HEK293T (cell line): ENCODE data around the gene PCDHGC5.

Experiments used
- CTCF ChIA-PET: fragments of 350-600 bp; formaldehyde crosslinking; extraction: SDS; loops from one replicate; lab custom pipeline; 2021; ENCODE audit warnings: antibody characterized with exemption, inconsistent platforms; lab: Yijun Ruan, JAX
- POLR2A ChIA-PET: fragments of 350-600 bp; formaldehyde crosslinking; extraction: SDS; loops from one replicate; lab custom pipeline; 2020; ENCODE audit warnings: antibody characterized with exemption, inconsistent platforms; lab: Yijun Ruan, JAX
- DNase-seq: peaks from one replicate; pipeline ENCODE4 v3.0.0; 2012; ENCODE audit warnings: mixed read lengths; ENCODE audit errors: extremely low spot score
- ARNT ChIP-seq: fragments of 450-650 bp; IDR thresholded peaks from 2 replicates; pipeline ENCODE4 v1.6.1; 2017; ENCODE audit warnings: mild to moderate bottlenecking
- BHLHE40 ChIP-seq: fragments of 450-650 bp; IDR thresholded peaks from 2 replicates; pipeline ENCODE4 v1.6.1; 2016; ENCODE audit warnings: mild to moderate bottlenecking, moderate library complexity, borderline replicate concordance
- CTBP1 ChIP-seq: fragments of 450-650 bp; IDR thresholded peaks from 2 replicates; pipeline ENCODE4 v1.6.1; 2016; ENCODE audit warnings: borderline replicate concordance
- ELF4 ChIP-seq: fragments of 450-650 bp; IDR thresholded peaks from 2 replicates; pipeline ENCODE4 v1.6.1; 2017; ENCODE audit warnings: antibody characterized with exemption
- FOXA1 ChIP-seq: fragments of 450-650 bp; IDR thresholded peaks from 2 replicates; pipeline ENCODE4 v1.6.1; 2016; ENCODE audit warnings: mild to moderate bottlenecking
- FOXK2 ChIP-seq: fragments of 450-650 bp; IDR thresholded peaks from 2 replicates; pipeline ENCODE4 v1.6.1; 2016; ENCODE audit warnings: mild to moderate bottlenecking
- FOXM1 ChIP-seq: fragments of 450-650 bp; IDR thresholded peaks from 2 replicates; pipeline ENCODE4 v1.6.1; 2017; ENCODE audit warnings: mild to moderate bottlenecking, borderline replicate concordance
- HDGF ChIP-seq: fragments of 450-650 bp; IDR thresholded peaks from 2 replicates; pipeline ENCODE4 v1.6.1; 2017; ENCODE audit warnings: antibody characterized with exemption, borderline replicate concordance
- L3MBTL2 ChIP-seq: fragments of 450-650 bp; conservative IDR thresholded peaks from 2 replicates; pipeline ENCODE4 v1.6.1; 2016; ENCODE audit warnings: mild to moderate bottlenecking
- LEF1 ChIP-seq: fragments of 450-650 bp; IDR thresholded peaks from 2 replicates; pipeline ENCODE4 v1.6.1; 2017; ENCODE audit warnings: mild to moderate bottlenecking, borderline replicate concordance
- NFRKB ChIP-seq: fragments of 450-650 bp; IDR thresholded peaks from 2 replicates; pipeline ENCODE4 v1.6.1; 2016; ENCODE audit warnings: mild to moderate bottlenecking, moderate library complexity
- SP1 ChIP-seq: fragments of 450-650 bp; IDR thresholded peaks from 2 replicates; pipeline ENCODE4 v1.6.1; 2017
- SUZ12 ChIP-seq: fragments of 450-650 bp; IDR thresholded peaks from 2 replicates; pipeline ENCODE4 v1.6.1; 2016; ENCODE audit warnings: mild to moderate bottlenecking
- TARDBP ChIP-seq: fragments of 450-650 bp; IDR thresholded peaks from 2 replicates; pipeline ENCODE4 v1.6.1; 2016
- ZNF384 ChIP-seq: fragments of 450-650 bp; IDR thresholded peaks from 2 replicates; pipeline ENCODE4 v1.6.1; 2016
- TF ChIP-seq, protein P1 (sequence below): fragments of 450-650 bp; IDR thresholded peaks from 2 replicates; pipeline ENCODE4 v1.6.1; 2016

The PCDHGC5 gene

DNA sequence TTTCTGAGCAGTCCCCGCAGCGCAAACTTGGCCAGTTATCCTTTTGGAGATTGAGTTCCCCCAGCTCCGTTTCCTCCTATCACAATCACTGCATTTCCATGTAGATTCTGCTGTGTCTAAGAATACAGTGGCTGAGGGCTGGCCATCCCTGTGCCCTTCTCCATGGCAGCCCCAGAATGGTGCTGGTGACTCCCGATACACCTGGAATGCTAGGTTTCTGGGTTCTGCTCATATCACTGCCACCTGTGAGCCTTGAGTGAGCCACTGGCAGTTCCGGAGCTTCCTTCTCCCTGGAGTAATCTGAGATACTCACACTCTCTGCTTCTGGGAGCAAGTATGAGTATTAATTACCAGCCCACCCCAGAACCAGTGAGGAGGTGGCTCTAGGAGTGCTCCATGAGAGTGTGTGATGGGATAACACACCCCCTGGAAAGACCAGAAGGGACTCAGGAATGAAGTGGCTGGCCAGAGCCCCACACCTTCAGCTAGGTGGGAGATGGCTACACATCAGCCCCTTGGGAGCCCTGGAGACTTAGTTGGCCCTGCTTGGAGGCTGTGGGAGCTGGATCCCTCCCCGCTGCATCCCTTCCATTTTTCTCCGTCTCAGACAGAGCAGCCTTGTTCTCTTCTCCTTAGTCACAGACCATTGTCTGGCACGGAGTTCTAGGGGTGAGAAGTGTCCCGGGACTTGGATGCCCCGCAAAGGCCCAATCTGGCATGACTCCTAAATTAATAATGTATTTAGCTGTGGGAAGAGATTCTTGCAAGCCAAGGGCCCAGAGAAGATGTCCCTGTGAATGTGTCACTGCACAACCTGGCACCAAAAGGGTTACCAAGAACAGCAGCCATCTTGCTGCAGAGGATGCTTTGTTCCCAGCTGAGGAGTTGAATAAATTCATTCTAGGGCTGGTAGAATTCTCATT, 4.9 kb downstream of the PCDHGC5 start:
- DNase-seq = no peak
- no peak for TF ChIP-seq L3MBTL2
- TF ChIP-seq, protein P1, sequence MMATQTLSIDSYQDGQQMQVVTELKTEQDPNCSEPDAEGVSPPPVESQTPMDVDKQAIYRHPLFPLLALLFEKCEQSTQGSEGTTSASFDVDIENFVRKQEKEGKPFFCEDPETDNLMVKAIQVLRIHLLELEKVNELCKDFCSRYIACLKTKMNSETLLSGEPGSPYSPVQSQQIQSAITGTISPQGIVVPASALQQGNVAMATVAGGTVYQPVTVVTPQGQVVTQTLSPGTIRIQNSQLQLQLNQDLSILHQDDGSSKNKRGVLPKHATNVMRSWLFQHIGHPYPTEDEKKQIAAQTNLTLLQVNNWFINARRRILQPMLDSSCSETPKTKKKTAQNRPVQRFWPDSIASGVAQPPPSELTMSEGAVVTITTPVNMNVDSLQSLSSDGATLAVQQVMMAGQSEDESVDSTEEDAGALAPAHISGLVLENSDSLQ = no peak
- TF ChIP-seq ARNT = no peak
- no peak for TF ChIP-seq BHLHE40
- TF ChIP-seq SP1 = no peak
- TF ChIP-seq NFRKB = no peak
- TF ChIP-seq FOXK2 = no peak
- TF ChIP-seq CTBP1 = no peak
- TF ChIP-seq ZNF384 = no peak
- no peak for TF ChIP-seq FOXM1
- TF ChIP-seq TARDBP = no peak
- TF ChIP-seq FOXA1 = no peak
- TF ChIP-seq LEF1 = no peak
- TF ChIP-seq HDGF = no peak
- TF ChIP-seq SUZ12 = no peak
- no peak for TF ChIP-seq ELF4
- ChIA-PET CTCF (interaction anchor here (1.4 kb wide), 1 partner anchor 31 kb away, joined by 4 read pairs; no protein-coding TSS in a partner anchor), POLR2A (interaction anchor here (0.9 to 1.4 kb wide), 2 partner anchors 18 kb away, joined by 3 to 4 read pairs; partner anchors contain the start of gene PCDHGC3)

DNA sequence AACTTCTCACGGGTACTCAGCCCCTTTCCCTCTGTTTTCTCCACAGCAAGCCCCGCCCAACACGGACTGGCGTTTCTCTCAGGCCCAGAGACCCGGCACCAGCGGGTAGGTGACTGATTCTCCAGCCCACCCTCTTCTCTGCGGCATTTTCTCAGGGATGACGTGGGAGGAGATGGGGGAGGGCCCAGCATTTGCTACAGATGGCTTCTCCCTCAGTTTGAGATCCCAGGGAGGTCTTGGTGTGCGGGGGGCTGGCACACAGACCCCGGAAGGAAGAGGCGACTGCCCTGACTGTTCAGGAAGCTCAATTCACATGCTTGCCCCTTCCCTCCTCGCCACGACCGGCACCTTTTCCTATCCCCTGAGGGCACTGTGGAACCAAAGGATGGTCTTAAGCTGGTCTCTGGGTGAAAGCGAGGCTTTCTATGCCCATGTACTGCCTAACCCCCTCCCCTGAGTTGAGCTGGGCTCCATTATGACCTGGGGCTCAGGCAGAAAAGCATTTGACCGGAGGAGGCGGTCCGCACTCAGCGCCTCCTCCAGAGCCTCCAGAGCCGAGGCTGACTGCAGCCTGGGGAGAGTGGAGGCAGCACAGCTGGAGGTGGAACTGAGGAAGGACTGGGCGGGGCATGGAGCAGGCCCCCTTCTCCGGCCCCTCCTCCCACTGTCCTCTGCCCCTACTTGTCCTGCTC, 6.0 kb downstream of the PCDHGC5 start:
- no peak for TF ChIP-seq ARNT
- no peak for TF ChIP-seq FOXK2
- no peak for TF ChIP-seq CTBP1
- no peak for TF ChIP-seq FOXA1
- CTCF ChIA-PET = interaction anchor here (0.9 kb wide), 1 partner anchor 13 kb away, joined by 3 read pairs; no protein-coding TSS in a partner anchor
- POLR2A ChIA-PET = no interaction called here
- no peak for DNase-seq

DNA sequence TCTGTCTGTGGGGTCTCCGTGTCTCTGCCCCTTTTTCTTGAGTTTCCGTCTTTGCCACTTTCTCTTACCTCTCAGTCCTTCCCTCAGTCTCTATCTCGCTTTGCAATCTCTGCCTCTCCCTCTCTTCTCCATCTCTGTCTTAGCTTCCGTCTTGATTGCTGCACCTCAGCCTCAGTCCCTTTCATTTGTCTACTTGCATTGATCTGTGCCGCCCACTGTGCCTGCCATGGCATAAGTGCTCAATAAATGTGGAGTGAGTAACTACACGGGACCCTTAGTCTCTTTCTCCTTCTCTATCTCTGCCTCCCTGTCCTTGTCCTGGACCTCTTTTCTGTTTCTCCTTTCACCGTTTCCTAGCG, 6.6 kb downstream of the PCDHGC5 start:
- ChIA-PET POLR2A (no interaction called here), CTCF (interaction anchor here (0.9 kb wide), 1 partner anchor 13 kb away, joined by 3 read pairs; no protein-coding TSS in a partner anchor)
- TF ChIP-seq CTBP1 = no peak
- TF ChIP-seq, protein P1 = no peak
- no peak for TF ChIP-seq FOXA1
- TF ChIP-seq FOXM1 = no peak
- TF ChIP-seq NFRKB = no peak
- no peak for TF ChIP-seq BHLHE40
- no peak for TF ChIP-seq SUZ12
- no peak for TF ChIP-seq ARNT
- no peak for TF ChIP-seq HDGF
- no peak for TF ChIP-seq SP1
- TF ChIP-seq L3MBTL2 = no peak
- no peak for TF ChIP-seq ZNF384
- no peak for TF ChIP-seq FOXK2
- TF ChIP-seq TARDBP = no peak
- DNase-seq = no peak

DNA sequence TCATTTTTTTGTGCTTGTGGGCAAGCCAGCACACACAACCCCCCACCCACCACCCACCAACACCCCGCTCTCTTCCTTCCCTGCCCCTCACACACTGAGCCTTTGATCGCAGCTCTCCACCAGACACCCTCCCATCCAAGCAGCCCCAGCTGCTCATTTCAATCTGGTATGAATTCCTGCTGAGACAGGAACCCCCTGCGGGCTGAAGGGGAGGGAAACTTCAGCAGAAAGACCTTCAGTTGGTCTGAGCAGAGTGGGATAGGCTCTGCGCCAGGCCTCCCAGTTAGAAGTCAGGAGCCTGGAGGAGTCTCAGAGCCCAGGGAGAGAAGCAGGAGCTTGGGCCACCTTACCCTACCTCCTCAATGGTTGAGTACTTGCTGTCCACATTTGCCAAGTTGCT, 7.2 kb downstream of the PCDHGC5 start:
- TF ChIP-seq FOXM1 (no peak), SUZ12 (no peak), ZNF384 (no peak), NFRKB (no peak), SP1 (no peak), LEF1 (no peak), ELF4 (no peak), ARNT (no peak), L3MBTL2 (no peak), TARDBP (no peak), HDGF (no peak), FOXA1 (no peak), CTBP1 (no peak)
- ChIA-PET CTCF (no interaction called here), POLR2A (no interaction called here)
- no peak for DNase-seq

DNA sequence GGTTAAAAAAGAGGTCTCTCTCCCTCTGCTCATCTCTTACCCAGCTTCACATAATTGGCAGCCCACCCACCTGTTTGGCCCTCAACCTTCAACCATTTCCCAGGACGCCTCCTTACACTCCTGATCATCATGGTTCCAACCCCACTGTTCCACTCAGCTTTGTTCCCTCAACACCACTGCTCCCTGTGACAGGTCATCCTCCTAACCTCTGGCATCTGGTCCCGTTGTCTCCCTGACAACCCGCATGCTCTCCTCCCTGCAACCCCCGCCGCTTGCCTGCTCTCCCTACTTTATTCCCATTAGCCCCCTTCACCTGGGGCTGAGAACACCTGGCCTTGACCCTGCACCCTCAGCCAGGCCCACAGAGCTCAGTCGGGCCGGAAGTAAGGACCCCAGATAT, 12.9 kb downstream of the PCDHGC5 start:
- TF ChIP-seq SP1 (no peak), FOXK2 (no peak), LEF1 (no peak)
- ChIA-PET CTCF (no interaction called here), POLR2A (no interaction called here)
- DNase-seq = no peak

DNA sequence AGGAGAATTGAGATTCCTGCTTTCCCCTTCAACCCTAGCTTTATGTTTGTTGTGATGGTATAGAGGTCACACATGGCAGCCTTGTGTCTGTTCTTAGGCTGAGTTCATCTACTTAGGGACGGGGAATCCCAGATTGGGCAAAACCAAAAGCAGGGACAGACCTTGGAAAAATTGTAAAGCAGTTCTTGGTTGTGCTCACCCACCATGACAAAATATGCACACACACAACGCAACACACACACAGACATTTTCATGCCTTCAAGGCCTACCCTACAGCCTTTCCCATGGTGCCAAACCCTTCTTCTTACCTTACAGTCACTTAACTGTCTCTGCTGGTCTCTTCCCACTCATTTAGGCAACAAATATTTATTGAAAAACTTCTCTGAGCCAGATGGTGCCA, 14.8 kb downstream of the PCDHGC5 start:
- no peak for DNase-seq
- POLR2A ChIA-PET = no interaction called here
- TF ChIP-seq SP1 (no peak), NFRKB (no peak), ZNF384 (no peak), BHLHE40 (no peak), FOXM1 (no peak), L3MBTL2 (no peak), HDGF (no peak), SUZ12 (no peak), FOXA1 (no peak), TARDBP (no peak), ARNT (no peak), LEF1 (no peak)
- TF ChIP-seq, protein P1 = no peak
- CTCF ChIA-PET = no interaction called here
